GM23248 (cell line): ENCODE measurements around the gene FAM240A. TPM values are rescaled to one million over a fixed set of nuclear protein-coding genes. Genes with fewer than 3 reads are reported as not detected.

Experiments
- DNase-seq: peaks from one replicate; pipeline ENCODE4 v3.0.0-alpha.2; 2015
- H2AFZ ChIP-seq: fragments of 200-600 bp; sonication (generic); 2 replicates; pipeline ENCODE4 v1.6.1; 2016; ENCODE audit warnings: antibody characterized with exemption
- H3F3A ChIP-seq: fragments of 200-600 bp; sonication (generic); 2 replicates; pipeline ENCODE4 v1.6.1; 2016; ENCODE audit warnings: mild to moderate bottlenecking, antibody characterized with exemption, mixed run types; ENCODE audit not compliant: insufficient read depth
- H3K27ac ChIP-seq: fragments of 200-600 bp; sonication (generic); 2 replicates; pipeline ENCODE4 v1.5.1; 2016; ENCODE audit warnings: mild to moderate bottlenecking
- H3K27me3 ChIP-seq: fragments of 200-600 bp; sonication (generic); replicated peaks from 2 replicates; pipeline ENCODE4 v1.6.1; 2016; ENCODE audit warnings: mild to moderate bottlenecking; ENCODE audit not compliant: insufficient read depth
- H3K36me3 ChIP-seq: fragments of 200-600 bp; sonication (generic); 2 replicates; pipeline ENCODE4 v1.6.1; 2016; ENCODE audit warnings: low read depth, mild to moderate bottlenecking
- H3K4me1 ChIP-seq: fragments of 200-600 bp; sonication (generic); 2 replicates; pipeline ENCODE4 v1.6.1; 2016; ENCODE audit warnings: mild to moderate bottlenecking; ENCODE audit not compliant: insufficient read depth
- H3K4me2 ChIP-seq: fragments of 200-600 bp; sonication (generic); one replicate; pipeline ENCODE4 v1.6.1; 2016; ENCODE audit warnings: mild to moderate bottlenecking; ENCODE audit not compliant: unreplicated experiment
- H3K4me3 ChIP-seq: fragments of 200-600 bp; sonication (generic); 2 replicates; pipeline ENCODE4 v1.5.1; 2016; ENCODE audit warnings: mild to moderate bottlenecking
- H3K79me2 ChIP-seq: fragments of 200-600 bp; sonication (generic); 2 replicates; pipeline ENCODE4 v1.6.1; 2016; ENCODE audit warnings: mild to moderate bottlenecking; ENCODE audit not compliant: insufficient read depth
- H3K9ac ChIP-seq: fragments of 200-600 bp; sonication (generic); 2 replicates; pipeline ENCODE4 v1.6.1; 2016; ENCODE audit warnings: mild to moderate bottlenecking
- H3K9me2 ChIP-seq: fragments of 200-600 bp; sonication (generic); 2 replicates; pipeline ENCODE4 v1.6.1; 2016; ENCODE audit warnings: mixed run types, mild to moderate bottlenecking, moderate library complexity; ENCODE audit not compliant: insufficient read depth
- H3K9me3 ChIP-seq: fragments of 200-600 bp; sonication (generic); one replicate; pipeline ENCODE4 v1.6.1; 2017; ENCODE audit warnings: low read depth
- H4K20me1 ChIP-seq: fragments of 200-600 bp; sonication (generic); 2 replicates; pipeline ENCODE4 v1.6.0; 2016; ENCODE audit not compliant: insufficient read depth
- EZH2 ChIP-seq: fragments of 200-600 bp; sonication (generic); IDR thresholded peaks from 2 replicates; pipeline ENCODE4 v1.6.1; 2018; ENCODE audit warnings: antibody characterized with exemption, mild to moderate bottlenecking; ENCODE audit not compliant: insufficient read depth, poor library complexity, severe bottlenecking
- EZH2phosphoT487 ChIP-seq: fragments of 200-600 bp; sonication (generic); IDR thresholded peaks from 2 replicates; pipeline ENCODE4 v1.6.1; 2018; ENCODE audit warnings: antibody characterized with exemption, moderate library complexity, mild to moderate bottlenecking, low read depth; ENCODE audit not compliant: insufficient read depth
- WGBS, 2 experiments: methylation state at CpG; one replicate each; pipeline ENCODE4 v1.1.6; 2015 to 2017; ENCODE audit warnings: low lambda C conversion rate in 2 of 2, low coverage in 1 of 2; ENCODE audit errors: missing lambda C conversion rate in 2 of 2; 5-methylcytosine and 5-hydroxymethylcytosine counted together
- in situ Hi-C: fragments of 300-500 bp; cut with MboI; formaldehyde crosslinking; loops from 2 replicates; pipeline ENCODE4 v1.15.0; 2020
- polyA plus RNA-seq: library from polyadenylated mRNA; unstranded; fragments of >200 nt; fragmentation: Nextera tagmentation; extraction: Ambion mirVana; gene quantifications from 2 replicates; pipeline ENCODE4 v1.2.1, GENCODE V29; 2016
- small RNA-seq: library from RNA; depleted of rRNA; stranded (forward); fragments of <200 nt; gene quantifications from one replicate; pipeline ENCODE3, GENCODE V24; 2014; ENCODE audit warnings: low read depth, low replicate concordance
- total RNA-seq: library from RNA; depleted of rRNA; stranded (reverse); fragments of >200 nt; shearing (Covaris generic); gene quantifications from 2 replicates; pipeline ENCODE4 v1.2.3, GENCODE V29; 2014; rRNA removed

Gene FAM240A
- total and polyA plus RNA-seq, 2 experiments from 2014 or later, result not detected

- Histone ChIP-seq H3K36me3 (no peaks in the 10 kb centered on the region), H2AFZ (no peak overlapping the region), H3F3A (0 out of 2 replicates have a peak, but pooled peaks cover 3% of the 10 kb centered on the region), H3K9me2 (no peaks in the 10 kb centered on the region), H3K4me2 (no peak overlapping the region), H3K27me3 (no peaks in the 10 kb centered on the region), H3K4me1 (no peaks in the 10 kb centered on the region), H3K79me2 (no peaks in the 10 kb centered on the region), H3K4me3 (no peak overlapping the region), H4K20me1 (no peaks in the 10 kb centered on the region), H3K9me3 (no peaks in the 10 kb centered on the region), H3K9ac (no peak overlapping the region), H3K27ac (no peak overlapping the region)
- no peak for TF ChIP-seq EZH2
- TF ChIP-seq EZH2phosphoT487, result no peak
- WGBS, 2 experiments, result 88 to 93% methylated on average over 6 of the region's 6 CpGs
- in situ Hi-C loops, result no loop called here
- DNase-seq, result no peak
Measured at GRCh38 chr3:46675426-46675825, 63.1 kb downstream of the FAM240A start.

Small RNA genes within 50 kb of the gene (small RNA-seq; reads per million reads assigned to genes)
- not detected for gene RF00591

Other genes starting within 250 kb of the FAM240A start
- not detected in 2 replicates for gene CCR5, start 241.6 kb upstream of the FAM240A start, total RNA-seq
- not detected in 2 replicates for gene CCR5, start 241.6 kb upstream of the FAM240A start, polyA plus RNA-seq
- gene CCRL2, start 205.3 kb upstream of the FAM240A start, total RNA-seq, result not detected in 2 replicates
- not detected in 2 replicates for gene CCRL2, start 205.3 kb upstream of the FAM240A start, polyA plus RNA-seq
- gene LTF, start 147.6 kb upstream of the FAM240A start, total RNA-seq, result not detected in 2 replicates
- not detected in 2 replicates for gene LTF, start 147.6 kb upstream of the FAM240A start, polyA plus RNA-seq
- not detected in 2 replicates for gene RTP3, start 114.5 kb upstream of the FAM240A start, total RNA-seq
- gene RTP3, start 114.5 kb upstream of the FAM240A start, polyA plus RNA-seq, result not detected in 2 replicates
- gene LRRC2, start 46.2 kb upstream of the FAM240A start, total RNA-seq, result 10.6 and 10.8 TPM in 2 replicates
- gene LRRC2, start 46.2 kb upstream of the FAM240A start, polyA plus RNA-seq, result 16.7 and 17.7 TPM in 2 replicates
- gene ALS2CL, start 81.2 kb downstream of the FAM240A start, total RNA-seq, result 3.1 and 3.4 TPM in 2 replicates
- gene ALS2CL, start 81.2 kb downstream of the FAM240A start, polyA plus RNA-seq, result 1.2 and 2.0 TPM in 2 replicates
- 0.11 TPM in 1 of 2 replicates, not detected in the other for gene TMIE, start 88.9 kb downstream of the FAM240A start, total RNA-seq
- 0.19 TPM in 1 of 2 replicates, not detected in the other for gene TMIE, start 88.9 kb downstream of the FAM240A start, polyA plus RNA-seq
- not detected in 2 replicates for gene PRSS50, start 105.3 kb downstream of the FAM240A start, total RNA-seq
- not detected in 2 replicates for gene PRSS50, start 105.3 kb downstream of the FAM240A start, polyA plus RNA-seq